Osteoblast (primary cell): ENCODE measurements around the gene IMPA2. TPM values are rescaled to one million over a fixed set of nuclear protein-coding genes. Genes with fewer than 3 reads are reported as not detected.

Experiments
- DNase-seq: peaks from one replicate; pipeline ENCODE4 v3.0.0; 2011; ENCODE audit warnings: low spot score, mixed read lengths; ENCODE audit not compliant: insufficient read length; ENCODE audit errors: missing footprints
- H2AFZ ChIP-seq: 2 replicates; pipeline ENCODE4 v1.6.0; 2011; ENCODE audit warnings: mild to moderate bottlenecking, low read length
- H3K27ac ChIP-seq: 2 replicates; pipeline ENCODE4 v1.5.1; 2011; ENCODE audit warnings: mild to moderate bottlenecking, low read depth, low read length, moderate library complexity
- H3K27me3 ChIP-seq: 2 replicates; pipeline ENCODE4 v1.6.0; 2012; ENCODE audit warnings: mild to moderate bottlenecking, control low read depth, inconsistent platforms, low read length, moderate library complexity; ENCODE audit not compliant: insufficient read depth
- H3K36me3 ChIP-seq: 2 replicates; pipeline ENCODE4 v1.5.1; 2011; ENCODE audit warnings: mild to moderate bottlenecking, low read length, control low read depth, moderate library complexity; ENCODE audit not compliant: insufficient read depth
- H3K4me1 ChIP-seq: 2 replicates; pipeline ENCODE4 v1.5.1; 2011; ENCODE audit warnings: mild to moderate bottlenecking, low read length, control low read depth, moderate library complexity; ENCODE audit not compliant: insufficient read depth
- H3K4me2 ChIP-seq: 2 replicates; pipeline ENCODE4 v1.6.0; 2011; ENCODE audit warnings: mild to moderate bottlenecking, low read length; ENCODE audit not compliant: insufficient read depth
- H3K4me3 ChIP-seq: fragments of 200-600 bp; sonication (generic); 3 replicates; pipeline ENCODE4 v1.5.1; 2012; ENCODE audit warnings: mild to moderate bottlenecking, low read length, inconsistent platforms; ENCODE audit not compliant: insufficient read depth
- H3K79me2 ChIP-seq: 2 replicates; pipeline ENCODE4 v1.6.0; 2012; ENCODE audit warnings: mild to moderate bottlenecking, low read length, control low read depth, inconsistent platforms; ENCODE audit not compliant: insufficient read depth
- H3K9me3 ChIP-seq: 2 replicates; pipeline ENCODE4 v1.5.1; 2011; ENCODE audit warnings: low read depth, low read length, control low read depth
- H4K20me1 ChIP-seq: 2 replicates; pipeline ENCODE4 v1.6.0; 2012; ENCODE audit warnings: mild to moderate bottlenecking, low read length, control low read depth; ENCODE audit not compliant: insufficient read depth
- CTCF ChIP-seq: IDR thresholded peaks from 2 replicates; pipeline ENCODE4 v1.5.1; 2011; ENCODE audit warnings: mild to moderate bottlenecking, low read depth, low read length, moderate library complexity; ENCODE audit errors: extremely low read depth
- total RNA-seq: library from RNA; depleted of rRNA; stranded (reverse); fragments of >200 nt; gene quantifications from 2 replicates; pipeline ENCODE4 v1.2.3, GENCODE V29; 2012

Gene IMPA2
- total RNA-seq, 1 donor = 11.2 TPM

GRCh38 chr18:12048827-12049175 is 67.5 kb downstream of the IMPA2 start:
- no peaks in the 10 kb centered on the region for H3K27me3 ChIP-seq
- H3K4me2 ChIP-seq = peak overlapping the region; percentile 78
- peaks cover 18% of the 10 kb centered on the region for H3K4me1 ChIP-seq
- peak overlapping the region; percentile 54 for H3K4me3 ChIP-seq
- H3K27ac ChIP-seq = peak overlapping the region; percentile 92
- H3K9me3 ChIP-seq = no peaks in the 10 kb centered on the region
- H4K20me1 ChIP-seq = no peaks in the 10 kb centered on the region
- peak overlapping the region; percentile 95 for H2AFZ ChIP-seq
- peak; percentile 91 for DNase-seq
- H3K79me2 ChIP-seq = peaks cover 3% of the 10 kb centered on the region
- H3K36me3 ChIP-seq = no peaks in the 10 kb centered on the region
- no peak for TF ChIP-seq CTCF

GRCh38 chr18:12049978-12050811 is 68.9 kb downstream of the IMPA2 start:
- TF ChIP-seq CTCF = no peak
- Histone ChIP-seq H4K20me1 (no peaks in the 10 kb centered on the region), H3K4me1 (peaks cover 14% of the 10 kb centered on the region), H3K27ac (no peak overlapping the region), H3K4me3 (no peak overlapping the region), H3K9me3 (no peaks in the 10 kb centered on the region), H3K27me3 (no peaks in the 10 kb centered on the region), H3K4me2 (no peak overlapping the region), H3K36me3 (no peaks in the 10 kb centered on the region), H2AFZ (no peak overlapping the region), H3K79me2 (peaks cover 3% of the 10 kb centered on the region)
- no peak for DNase-seq

- H3K36me3 ChIP-seq = no peaks in the 10 kb centered on the region
- H3K27ac ChIP-seq = no peak overlapping the region
- no peaks in the 10 kb centered on the region for H3K27me3 ChIP-seq
- no peak overlapping the region for H2AFZ ChIP-seq
- H3K4me3 ChIP-seq = no peak overlapping the region
- DNase-seq = no peak
- H3K4me1 ChIP-seq = peaks cover 10% of the 10 kb centered on the region
- H3K9me3 ChIP-seq = no peaks in the 10 kb centered on the region
- TF ChIP-seq CTCF = no peak
- H4K20me1 ChIP-seq = no peaks in the 10 kb centered on the region
- no peaks in the 10 kb centered on the region for H3K79me2 ChIP-seq
- H3K4me2 ChIP-seq = no peak overlapping the region
Measured at GRCh38 chr18:12052866-12053265, 71.6 kb downstream of the IMPA2 start.

- H2AFZ ChIP-seq = no peak overlapping the region
- H4K20me1 ChIP-seq = no peaks in the 10 kb centered on the region
- H3K4me1 ChIP-seq = peaks cover 8% of the 10 kb centered on the region
- no peak for TF ChIP-seq CTCF
- H3K27ac ChIP-seq = no peak overlapping the region
- no peak overlapping the region for H3K4me2 ChIP-seq
- no peaks in the 10 kb centered on the region for H3K79me2 ChIP-seq
- H3K9me3 ChIP-seq = no peaks in the 10 kb centered on the region
- DNase-seq = no peak
- H3K36me3 ChIP-seq = no peaks in the 10 kb centered on the region
- H3K4me3 ChIP-seq = no peak overlapping the region
- H3K27me3 ChIP-seq = no peaks in the 10 kb centered on the region
Measured at GRCh38 chr18:12053289-12053688, 72.0 kb downstream of the IMPA2 start.
